ENCODE measurements around the gene UMODL1. TPM values are rescaled to one million over a fixed set of nuclear protein-coding genes. Genes with fewer than 3 reads are reported as not detected.

The UMODL1 gene
- total and polyA plus RNA-seq, 4 donors = 0.10 to 0.28 (median 0.14) TPM; not detected in 1

GRCh38 chr21:42171091-42172053 is 100.3 kb downstream of the UMODL1 start:
- no peaks in the 10 kb centered on the region for H3K36me3 ChIP-seq (ENCODE audit: control insufficient read depth in 4 of 4, insufficient read depth in 4 of 4, low read length in 4 of 4)
- no peak for DNase-seq
- 71 to 79% methylated on average over 14 of the region's 14 CpGs for WGBS, 2 donors
- no peaks in the 10 kb centered on the region for H3K9me3 ChIP-seq (ENCODE audit: control insufficient read depth in 4 of 4, insufficient read depth in 3 of 4, low read length in 3 of 4)
- no peak for TF ChIP-seq CTCF (IDR thresholded peaks at IDR 0.05; ENCODE audit: control extremely low read depth, extremely low read depth)
- ATAC-seq (ENCODE audit: insufficient read depth, low FRiP score) = no peak
- H3K4me1 ChIP-seq (ENCODE audit: control insufficient read depth in 5 of 5, insufficient read depth in 5 of 5, low read length in 5 of 5) = no peaks in the 10 kb centered on the region
- H3K27ac ChIP-seq (ENCODE audit: low read depth in 1 of 2, low read length in 1 of 2) = peak overlapping the region in 1 of 2 donors; percentile 28
- H3K9ac ChIP-seq (ENCODE audit: insufficient read depth in 1 of 2, low read length in 2 of 2) = no peak overlapping the region
- H3K27me3 ChIP-seq (ENCODE audit: control insufficient read depth in 3 of 3, insufficient read depth in 3 of 3, low read length in 2 of 3) = no peaks in the 10 kb centered on the region
- H3K4me3 ChIP-seq = no peak overlapping the region

GRCh38 chr21:42172596-42173483 is 101.7 kb downstream of the UMODL1 start:
- peaks cover 0 to 4% (median 2%) of the 10 kb centered on the region in 5 donors for H3K4me1 ChIP-seq (ENCODE audit: control insufficient read depth in 5 of 5, insufficient read depth in 5 of 5, low read length in 5 of 5)
- H3K36me3 ChIP-seq (ENCODE audit: control insufficient read depth in 4 of 4, insufficient read depth in 4 of 4, low read length in 4 of 4) = no peaks in the 10 kb centered on the region
- TF ChIP-seq CTCF (IDR thresholded peaks at IDR 0.05; ENCODE audit: control extremely low read depth, extremely low read depth) = no peak
- no peaks in the 10 kb centered on the region for H3K9me3 ChIP-seq (ENCODE audit: control insufficient read depth in 4 of 4, insufficient read depth in 3 of 4, low read length in 3 of 4)
- no peak for DNase-seq
- H3K9ac ChIP-seq (ENCODE audit: insufficient read depth in 1 of 2, low read length in 2 of 2) = no peak overlapping the region
- no peak overlapping the region for H3K27ac ChIP-seq (ENCODE audit: low read depth in 1 of 2, low read length in 1 of 2)
- ATAC-seq (ENCODE audit: insufficient read depth, low FRiP score) = no peak
- 93 to 94% methylated on average over 40 of the region's 40 CpGs for WGBS, 2 donors
- H3K4me3 ChIP-seq = no peak overlapping the region
- H3K27me3 ChIP-seq (ENCODE audit: control insufficient read depth in 3 of 3, insufficient read depth in 3 of 3, low read length in 2 of 3) = no peaks in the 10 kb centered on the region

- no peak for DNase-seq
- H3K4me3 ChIP-seq = no peak overlapping the region
- no peak overlapping the region for H3K27ac ChIP-seq (ENCODE audit: low read depth in 1 of 2, low read length in 1 of 2)
- 93 to 95% methylated on average over 4 of the region's 4 CpGs for WGBS, 2 donors
- H3K9me3 ChIP-seq (ENCODE audit: control insufficient read depth in 4 of 4, insufficient read depth in 3 of 4, low read length in 3 of 4) = no peaks in the 10 kb centered on the region
- H3K36me3 ChIP-seq (ENCODE audit: control insufficient read depth in 4 of 4, insufficient read depth in 4 of 4, low read length in 4 of 4) = no peaks in the 10 kb centered on the region
- ATAC-seq (ENCODE audit: insufficient read depth, low FRiP score) = no peak
- no peaks in the 10 kb centered on the region for H3K27me3 ChIP-seq (ENCODE audit: control insufficient read depth in 3 of 3, insufficient read depth in 3 of 3, low read length in 2 of 3)
- peaks cover 0 to 4% (median 2%) of the 10 kb centered on the region in 5 donors for H3K4me1 ChIP-seq (ENCODE audit: control insufficient read depth in 5 of 5, insufficient read depth in 5 of 5, low read length in 5 of 5)
- no peak overlapping the region for H3K9ac ChIP-seq (ENCODE audit: insufficient read depth in 1 of 2, low read length in 2 of 2)
- TF ChIP-seq CTCF (IDR thresholded peaks at IDR 0.05; ENCODE audit: control extremely low read depth, extremely low read depth) = no peak
Observed at GRCh38 chr21:42174173-42174572, 103.1 kb downstream of the UMODL1 start.

All from lung (tissue), 12 donors.